GM19452 (cell line): ENCODE data around the gene CACNA2D2.

Source experiments
- ATAC-seq: cut with Tn5 transposase; IDR thresholded peaks from one replicate; pipeline ENCODE4 v1.9.1; 2021; ENCODE audit not compliant: unreplicated experiment

The CACNA2D2 gene

DNA sequence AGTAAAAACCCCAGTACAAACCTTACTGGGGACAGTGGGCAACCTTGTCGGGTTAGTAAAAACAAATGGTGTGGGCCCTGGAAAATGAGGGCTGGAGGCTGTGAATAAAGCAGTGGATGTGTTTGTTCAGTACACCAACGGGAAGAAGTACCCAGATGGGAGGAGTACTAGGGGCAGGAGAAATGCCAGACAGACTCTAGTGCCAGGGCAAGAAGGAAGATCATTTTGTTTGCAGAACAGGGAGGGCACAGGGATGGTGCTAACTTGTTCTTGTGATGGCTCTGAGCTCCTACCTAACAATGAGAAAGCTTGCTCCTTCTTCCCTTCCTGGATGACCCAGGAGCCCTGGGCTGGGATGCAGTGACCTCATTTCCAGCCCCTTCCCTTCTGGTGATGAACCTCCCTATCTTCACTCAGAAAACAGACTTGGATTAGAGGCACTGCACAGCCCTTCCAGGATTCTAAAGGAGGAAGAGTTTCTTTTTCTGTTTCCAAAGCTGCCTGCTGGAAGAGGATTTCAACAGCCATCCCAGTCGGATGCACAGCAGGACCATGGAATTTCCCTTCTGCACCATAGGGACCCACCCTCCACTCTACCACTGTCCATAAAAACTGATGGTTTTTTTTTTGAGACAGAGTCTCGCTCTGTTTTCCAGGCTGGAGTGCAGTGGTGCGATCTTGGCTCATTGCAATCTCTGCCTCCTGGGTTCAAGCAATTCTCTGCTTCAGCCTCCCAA lies 168.9 kb downstream of the CACNA2D2 start:
- no peak for ATAC-seq

DNA sequence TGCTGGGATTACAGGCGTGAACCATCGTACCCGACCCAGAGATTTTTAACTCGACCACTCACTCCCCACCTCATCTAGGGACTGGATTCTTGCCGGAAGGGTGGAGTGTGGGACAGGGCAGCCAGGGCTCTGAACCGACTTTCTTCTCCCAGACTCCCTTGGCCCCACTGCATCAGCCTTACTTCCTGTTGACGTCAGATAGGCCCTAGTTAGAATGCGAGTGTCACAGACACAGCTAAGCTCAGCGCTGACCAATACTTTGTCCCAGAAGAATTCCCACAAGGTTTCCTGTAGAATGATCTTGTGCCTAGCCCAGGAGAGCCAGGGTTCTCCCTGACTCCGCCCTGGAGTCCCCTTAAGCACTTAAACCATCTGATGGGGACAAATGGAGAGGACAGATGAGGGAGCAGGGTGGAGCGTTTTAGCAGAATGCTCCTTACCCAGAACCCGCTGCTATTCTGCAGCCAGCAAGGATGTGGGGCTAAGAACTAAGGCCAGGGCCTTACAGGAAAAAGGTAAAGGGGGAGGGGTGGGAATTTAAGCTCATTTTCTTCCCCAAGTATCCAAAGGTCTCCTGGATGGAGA lies 169.6 kb downstream of the CACNA2D2 start:
- no peak for ATAC-seq

DNA sequence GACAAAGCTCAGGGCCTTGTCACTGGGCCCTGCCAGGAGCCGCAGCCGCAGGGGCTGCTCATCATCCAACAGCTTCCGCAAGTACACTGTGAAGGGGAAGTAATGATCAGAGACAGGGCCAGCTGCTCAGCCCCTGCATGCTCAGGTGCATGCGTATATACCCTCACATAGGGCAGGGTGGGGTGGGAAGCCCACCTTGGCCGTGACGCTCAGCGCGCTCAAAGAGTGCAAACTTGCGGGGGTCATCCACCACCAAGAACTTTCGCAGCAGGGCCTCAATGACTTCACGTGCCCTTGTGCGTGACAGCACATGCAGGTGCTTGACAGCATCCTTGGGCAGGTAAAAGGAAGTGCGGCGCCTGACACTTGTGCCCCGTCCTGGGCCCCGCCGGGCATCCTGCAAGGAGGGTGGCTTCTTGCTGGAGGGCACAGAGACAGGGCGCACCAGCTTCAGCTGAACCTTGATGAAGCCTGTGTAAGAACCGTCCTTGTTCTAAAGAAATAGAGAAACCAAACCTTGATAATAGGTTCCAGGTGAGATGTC lies 172.0 kb downstream of the CACNA2D2 start:
- no peak for ATAC-seq

DNA sequence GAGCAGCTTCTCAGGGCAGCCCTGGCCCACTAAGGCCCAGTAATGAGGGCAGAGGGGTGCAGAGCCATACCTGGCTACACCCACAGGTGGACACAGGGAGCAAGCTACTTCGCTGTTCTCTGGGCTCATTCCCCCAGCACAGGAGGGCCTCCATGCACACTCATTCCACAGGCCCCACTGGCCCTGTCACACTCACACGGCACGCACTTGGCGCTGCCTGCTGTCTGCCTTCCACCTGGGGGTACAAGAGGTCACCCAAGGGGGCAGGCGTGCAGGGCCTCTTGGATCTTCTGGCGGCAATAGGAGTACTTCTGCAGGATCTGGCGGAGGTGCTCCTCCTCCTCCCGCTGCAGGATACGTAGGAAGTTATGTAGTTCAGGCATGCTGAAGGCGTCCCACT lies 173.1 kb downstream of the CACNA2D2 start:
- ATAC-seq = no peak

DNA sequence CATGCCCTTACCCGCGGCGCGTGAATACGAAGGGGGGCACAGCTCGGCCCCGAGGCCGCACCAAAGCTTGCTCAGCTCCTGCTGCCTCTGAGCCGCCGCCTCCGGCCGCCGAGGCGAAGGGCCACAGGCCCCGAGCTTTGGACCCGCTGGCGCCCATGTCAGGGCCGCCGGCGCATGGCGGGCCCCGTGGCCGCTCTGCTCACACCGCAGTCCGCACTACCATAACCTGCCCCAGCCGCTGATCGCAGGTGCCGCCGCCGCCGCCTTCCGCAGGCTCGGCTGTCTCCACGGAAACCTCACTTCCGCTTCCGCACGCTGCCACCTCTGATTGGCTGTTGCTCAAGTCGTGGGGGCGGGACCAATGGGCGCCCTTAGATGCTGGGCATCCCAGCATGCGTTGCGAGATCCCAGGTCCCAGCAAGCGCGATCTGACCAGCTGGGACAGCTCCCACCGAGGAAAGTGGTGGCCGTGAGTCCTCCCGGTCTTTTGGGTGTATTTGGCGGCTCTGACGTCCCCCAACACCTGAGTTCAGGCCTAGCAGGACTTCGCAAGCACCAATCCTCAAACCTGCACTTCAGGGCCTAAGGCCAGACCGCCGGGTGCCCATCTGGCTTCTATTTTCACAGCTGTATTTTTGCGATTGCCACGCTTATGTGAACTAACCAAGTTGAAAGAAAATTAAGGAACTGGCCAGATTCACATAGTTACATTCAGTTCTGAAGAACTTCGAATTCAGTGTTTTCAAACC lies 175.3 kb downstream of the CACNA2D2 start, which contains the start of gene TUSC2:
TSS of gene TUSC2 (minus strand) at position 281 of the 749 bp plus-strand sequence. CDS start at position 157, 124 bp downstream.
- ATAC-seq = peak; percentile 86

DNA sequence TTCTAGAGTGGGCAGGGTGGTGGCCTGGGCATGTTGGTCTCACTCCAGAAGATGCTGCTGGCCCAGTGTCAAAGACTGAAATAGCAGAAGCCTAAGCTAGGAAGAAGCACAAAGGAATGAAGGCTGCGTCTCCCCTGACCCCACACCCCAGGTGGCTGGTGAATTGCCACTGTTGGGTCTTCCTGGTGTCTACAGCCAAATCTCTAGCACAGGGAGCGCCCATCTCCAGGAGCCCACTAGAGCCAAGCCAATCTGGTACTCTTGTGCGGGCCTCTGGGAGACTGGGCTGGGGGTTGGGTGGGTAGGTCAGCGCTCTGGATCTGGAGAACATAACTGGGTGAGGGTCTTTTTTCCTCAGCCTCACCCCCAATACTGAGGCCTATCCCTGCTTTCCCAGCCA lies 176.3 kb downstream of the CACNA2D2 start:
- ATAC-seq = no peak

DNA sequence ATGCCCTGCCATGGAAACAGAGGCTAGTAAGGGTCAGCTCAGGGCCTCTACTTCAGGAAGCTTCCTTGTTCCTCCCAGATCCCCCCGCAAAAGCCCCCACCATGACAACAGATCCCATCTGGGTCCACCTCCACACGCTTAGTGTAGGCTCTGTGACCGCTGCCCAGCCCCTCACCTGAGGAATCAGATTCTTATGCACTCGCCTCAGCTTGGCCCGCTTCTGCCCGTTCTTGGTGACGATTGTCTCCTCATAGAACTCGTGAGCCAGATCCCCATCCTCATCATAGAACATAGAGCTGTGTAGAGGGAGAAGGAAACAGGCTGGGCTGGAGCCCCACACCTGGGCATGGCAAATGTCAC lies 177.3 kb downstream of the CACNA2D2 start:
- no peak for ATAC-seq

DNA sequence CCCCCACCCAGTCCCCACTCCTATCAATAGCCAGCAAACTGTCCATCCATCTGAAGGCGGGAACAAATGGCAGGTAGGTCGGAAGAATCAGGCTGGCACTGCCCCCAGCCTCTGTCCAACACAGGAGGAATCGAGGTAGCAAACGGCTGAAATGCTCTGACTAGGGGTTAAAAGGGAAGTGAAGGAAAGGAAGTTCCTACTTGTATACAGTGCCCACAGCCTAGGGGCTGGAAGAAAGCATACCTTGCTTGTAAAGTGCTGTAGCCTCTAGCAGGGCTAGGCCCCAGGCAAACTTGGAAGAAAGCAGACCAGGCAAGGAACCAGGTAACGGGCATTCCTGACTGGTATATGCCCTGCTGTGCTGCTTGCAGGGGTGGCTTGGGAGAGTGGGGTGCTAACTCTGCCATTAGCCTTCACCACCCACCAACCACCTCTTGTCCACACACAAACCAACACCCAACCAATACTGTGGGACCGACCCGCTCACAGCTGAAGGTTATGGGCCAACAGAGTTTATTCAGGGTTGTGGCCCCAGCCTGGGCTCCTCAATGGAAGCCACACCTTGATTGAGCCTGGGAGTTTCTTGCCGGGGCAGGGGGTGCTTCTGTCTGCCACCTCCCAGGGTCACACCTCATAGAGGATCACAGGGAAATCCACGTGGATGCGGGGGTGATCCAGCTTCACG lies 177.8 kb downstream of the CACNA2D2 start:
- no peak for ATAC-seq

DNA sequence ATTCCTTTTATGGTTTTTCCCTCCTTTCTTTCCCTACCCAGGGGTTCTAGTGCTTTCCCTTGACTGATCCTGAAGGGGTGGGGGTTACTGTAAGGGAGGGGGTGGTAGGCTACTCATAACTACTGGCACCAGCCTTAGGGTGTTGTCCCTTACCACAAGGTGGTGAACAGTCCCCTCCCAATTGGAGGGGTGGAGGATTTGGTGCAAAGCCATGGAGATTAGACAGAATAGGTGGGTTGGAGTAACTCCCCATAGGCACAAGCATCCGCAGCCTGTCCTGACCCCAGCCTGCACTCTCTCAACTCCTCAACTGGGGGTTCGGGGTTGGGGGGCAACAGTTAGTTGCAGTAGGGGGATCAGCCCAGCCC lies 178.3 kb downstream of the CACNA2D2 start:
- no peak for ATAC-seq

DNA sequence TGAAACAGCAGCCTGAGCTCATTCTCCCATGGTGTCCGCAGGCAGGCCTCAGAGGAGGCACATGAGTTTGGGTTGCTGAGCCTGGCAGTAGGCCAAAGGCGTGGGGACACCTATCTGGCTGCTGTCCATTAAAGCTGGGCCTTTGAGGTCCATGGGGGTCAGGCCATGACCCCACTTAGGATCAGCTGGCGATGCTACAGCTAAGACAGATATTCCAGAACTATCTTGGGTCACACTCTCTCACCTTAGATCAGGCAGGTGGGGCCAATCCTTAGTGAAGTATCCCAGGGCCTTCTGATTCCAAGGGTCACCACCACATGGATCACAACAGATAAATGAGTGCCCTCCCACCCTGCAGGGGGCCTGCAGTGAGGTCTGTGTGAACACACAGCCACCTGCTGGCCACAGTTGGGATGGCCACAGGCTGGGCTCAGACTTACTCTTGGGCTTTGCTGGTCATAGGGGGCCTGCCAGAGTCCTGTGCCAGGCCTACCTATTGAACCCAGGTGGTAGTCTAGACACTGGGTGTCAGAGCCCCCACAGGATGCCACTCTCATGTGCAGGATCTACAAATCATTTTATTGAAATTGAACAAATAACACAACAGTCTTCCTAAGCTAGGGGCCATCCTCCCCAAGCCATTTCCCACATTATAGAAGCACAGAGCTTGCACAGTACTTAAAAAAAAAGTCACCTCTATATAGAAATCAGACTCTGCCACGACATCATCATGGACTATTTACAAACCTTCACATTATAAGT lies 178.9 kb downstream of the CACNA2D2 start:
- no peak for ATAC-seq

DNA sequence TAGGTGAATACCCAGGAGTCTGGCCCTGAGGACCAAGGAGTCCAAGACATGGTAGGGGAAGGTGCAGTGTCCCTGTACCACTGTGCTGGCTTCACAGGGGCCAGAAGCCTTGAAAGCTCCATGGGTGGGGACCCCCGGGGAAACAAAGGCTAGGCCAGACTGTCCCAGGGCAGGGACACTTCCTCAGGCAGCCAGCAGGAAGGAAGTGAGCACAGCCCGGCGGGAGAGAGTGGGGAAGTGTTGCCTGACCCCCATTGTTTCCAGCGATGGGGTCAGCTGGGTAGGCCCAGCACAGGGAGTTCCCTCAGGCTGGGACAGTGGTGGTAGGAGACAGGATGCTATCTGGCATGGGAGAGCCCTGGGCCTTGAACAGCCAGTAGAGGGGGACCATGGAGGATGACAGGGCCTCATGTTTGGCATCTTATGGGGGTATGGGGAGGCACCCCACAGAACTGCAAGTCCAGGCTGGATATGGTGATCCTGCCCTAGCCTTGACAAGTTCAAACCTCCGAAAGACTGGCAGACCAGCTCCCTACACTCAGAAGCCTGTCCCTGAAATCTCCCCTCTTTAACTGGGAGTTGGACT lies 179.7 kb downstream of the CACNA2D2 start:
- ATAC-seq = no peak

DNA sequence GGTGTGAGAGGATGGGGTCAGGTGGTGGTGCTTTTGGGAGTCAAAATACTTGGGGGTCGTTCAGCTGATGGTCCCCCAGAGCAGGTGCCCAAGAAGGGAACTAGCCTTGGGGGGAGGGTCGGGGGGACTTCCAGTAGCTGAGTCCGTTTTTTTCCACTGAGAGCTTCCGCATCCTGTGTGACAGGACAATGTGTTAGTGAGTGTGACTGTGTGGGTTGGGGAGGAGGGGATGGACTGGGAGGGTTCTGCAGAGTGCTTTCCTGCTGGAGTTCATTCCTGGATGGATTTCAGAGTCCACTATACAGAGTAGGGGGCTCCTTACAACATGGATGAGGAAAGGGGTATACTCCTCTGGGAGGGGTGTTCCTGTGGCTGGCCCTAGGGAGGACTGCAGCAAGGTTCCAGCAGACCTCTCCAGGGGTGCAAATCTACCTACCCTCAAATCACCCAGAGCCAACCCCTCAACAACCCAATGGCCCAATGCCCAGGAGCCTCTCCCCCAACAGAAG lies 180.3 kb downstream of the CACNA2D2 start:
- ATAC-seq = no peak

DNA sequence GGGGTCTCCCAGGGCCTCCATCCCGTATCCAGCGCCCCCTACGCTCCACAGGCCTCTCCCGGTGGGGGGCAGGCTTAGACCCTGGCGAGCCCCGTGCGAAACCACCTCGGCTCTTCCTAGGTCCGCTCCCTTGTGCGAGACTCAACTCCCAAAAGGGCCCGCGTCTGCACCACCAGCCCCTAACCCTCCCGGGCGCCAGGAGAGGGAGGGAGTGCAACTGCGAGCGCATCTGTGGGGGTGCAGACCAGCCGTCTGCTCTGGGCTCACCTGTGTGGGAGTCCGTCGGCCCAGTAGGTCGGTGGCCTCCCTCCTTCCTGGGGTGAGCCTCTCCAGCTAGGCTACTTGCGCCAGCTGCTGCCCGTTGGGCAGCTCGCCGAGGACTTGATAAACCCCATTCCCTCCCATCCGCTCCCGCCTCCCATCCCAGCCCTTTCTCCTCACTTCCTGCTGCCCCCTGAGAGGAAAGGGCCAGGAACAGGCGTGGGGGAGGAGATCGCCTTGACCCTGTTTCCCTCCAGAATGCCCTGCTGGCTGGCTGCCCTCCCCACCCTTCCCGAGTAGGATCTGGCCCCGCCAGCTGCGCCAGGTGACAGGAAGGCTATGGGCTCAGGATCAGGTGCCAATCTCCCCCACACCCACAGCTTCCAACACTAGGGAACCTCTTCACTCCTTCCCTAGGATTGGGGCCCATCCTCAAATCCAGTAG lies 180.9 kb downstream of the CACNA2D2 start, which contains the start of gene HYAL2:
TSS of gene HYAL2 (minus strand) at position 360 of the 706 bp plus-strand sequence. CDS start 2,256 bp downstream, outside the sequence.
- ATAC-seq = no peak

DNA sequence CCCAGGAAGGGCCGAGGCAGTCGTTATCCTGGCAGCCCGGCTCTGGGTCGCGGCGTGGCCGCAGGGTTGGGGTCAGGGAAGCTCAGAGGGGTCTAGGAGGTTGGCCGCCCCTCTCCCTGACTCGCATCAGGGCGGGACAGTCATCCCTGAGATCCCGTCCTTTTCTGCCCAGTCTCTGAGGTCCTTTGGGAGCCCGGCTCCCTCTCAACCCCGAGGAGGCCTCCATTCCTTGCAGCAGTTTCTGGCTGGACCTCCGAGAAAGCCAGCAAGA lies 181.4 kb downstream of the CACNA2D2 start:
- no peak for ATAC-seq

DNA sequence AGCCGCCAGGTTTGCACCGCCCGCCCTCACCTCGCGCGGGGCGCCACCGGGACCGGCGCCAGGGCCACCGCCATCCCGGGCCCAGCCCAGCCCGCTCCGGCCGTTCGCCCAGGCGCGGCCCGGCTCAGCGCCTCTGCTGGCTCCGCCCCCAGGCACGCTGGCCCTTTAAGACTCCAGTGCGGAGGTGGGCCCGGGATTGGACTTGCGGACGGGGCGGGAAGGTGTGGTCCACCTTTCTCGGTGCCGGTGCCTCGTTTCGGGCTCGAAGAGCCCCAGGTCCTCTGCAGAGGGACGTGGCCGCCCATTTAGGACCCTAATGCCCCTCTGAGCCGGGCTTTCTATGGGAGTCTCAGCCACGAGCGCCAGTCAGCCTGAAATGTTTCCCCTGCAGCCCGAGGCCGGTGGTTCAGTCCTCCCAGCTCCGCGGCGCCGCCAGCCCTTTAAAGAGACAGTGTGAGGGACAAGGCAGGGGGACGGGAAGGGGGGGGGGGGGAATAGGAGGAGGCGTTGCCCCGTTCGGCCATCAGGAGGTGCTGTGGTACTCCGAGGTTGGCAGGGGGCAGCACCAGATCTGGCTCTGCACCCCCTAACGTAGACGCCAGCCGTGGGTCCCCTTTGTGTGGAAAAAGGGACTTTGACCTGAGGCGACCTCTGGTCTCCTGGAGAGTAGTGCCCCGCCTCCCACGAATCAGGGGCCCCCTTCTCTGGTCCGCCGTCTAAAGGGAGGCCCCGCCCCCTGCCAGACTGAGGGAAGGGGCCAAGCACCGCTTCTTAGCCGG lies 181.9 kb downstream of the CACNA2D2 start:
- peak; percentile 79 for ATAC-seq

DNA sequence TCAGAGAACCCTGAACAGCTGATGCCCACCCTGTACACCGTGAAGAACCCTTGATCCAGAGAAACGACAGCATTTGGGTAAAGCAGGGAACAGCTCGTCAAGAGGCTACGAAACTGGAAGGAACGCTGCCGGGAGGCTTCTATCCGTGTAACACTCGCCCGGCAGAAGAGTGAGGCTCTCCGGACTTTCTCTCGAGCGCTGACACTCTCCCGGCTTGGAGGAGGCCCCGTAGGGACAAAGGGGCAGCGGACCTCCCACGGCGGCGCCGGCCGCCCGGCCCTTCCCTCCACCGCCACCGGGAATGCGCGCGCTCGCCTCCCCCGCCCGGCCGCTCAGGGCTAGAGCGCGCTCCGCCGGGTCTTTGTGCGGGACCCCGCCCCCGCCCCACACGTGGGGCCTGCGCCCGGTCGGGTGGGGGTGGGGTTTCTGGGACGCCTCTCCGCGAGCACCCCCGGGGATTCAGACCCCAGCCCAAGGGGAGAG lies 182.5 kb downstream of the CACNA2D2 start:
- peak; percentile 48 for ATAC-seq

DNA sequence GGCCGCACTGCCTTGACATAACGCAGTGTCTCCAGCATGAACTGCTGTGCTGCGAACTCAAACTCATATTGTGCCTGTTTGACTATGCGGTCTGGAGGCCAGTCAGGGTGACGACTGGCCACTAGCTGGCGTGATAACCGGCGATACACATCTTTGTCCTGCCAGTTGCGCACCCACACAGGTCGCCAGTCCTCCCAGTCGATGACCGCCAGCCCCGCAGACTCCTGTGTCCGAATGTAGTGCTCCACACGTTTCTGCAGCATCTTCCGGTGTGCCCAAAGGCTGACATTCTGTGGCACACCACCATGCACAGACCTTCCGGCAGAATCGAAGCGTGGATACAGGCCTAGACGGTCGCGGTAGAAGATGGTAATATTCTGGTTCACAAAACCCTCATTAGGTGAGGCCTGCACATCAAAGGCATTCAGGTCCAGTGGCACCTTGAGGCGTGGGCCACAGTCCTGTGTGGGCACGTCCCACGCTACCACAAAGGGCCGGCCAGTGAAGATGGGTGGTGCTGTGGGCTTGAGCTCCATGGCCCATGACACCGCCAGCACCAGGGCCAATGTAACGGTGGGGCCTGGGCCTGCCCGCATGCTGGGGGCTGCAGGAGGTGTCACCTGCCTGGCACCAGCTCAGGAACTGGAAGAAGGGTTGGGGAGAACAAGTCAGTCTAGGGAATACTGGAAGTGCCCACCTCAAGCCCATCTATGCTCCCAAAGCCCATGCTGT lies 183.4 kb downstream of the CACNA2D2 start:
- no peak for ATAC-seq
